ENCODE data around the gene OR1F1.

Gene OR1F1

DNA sequence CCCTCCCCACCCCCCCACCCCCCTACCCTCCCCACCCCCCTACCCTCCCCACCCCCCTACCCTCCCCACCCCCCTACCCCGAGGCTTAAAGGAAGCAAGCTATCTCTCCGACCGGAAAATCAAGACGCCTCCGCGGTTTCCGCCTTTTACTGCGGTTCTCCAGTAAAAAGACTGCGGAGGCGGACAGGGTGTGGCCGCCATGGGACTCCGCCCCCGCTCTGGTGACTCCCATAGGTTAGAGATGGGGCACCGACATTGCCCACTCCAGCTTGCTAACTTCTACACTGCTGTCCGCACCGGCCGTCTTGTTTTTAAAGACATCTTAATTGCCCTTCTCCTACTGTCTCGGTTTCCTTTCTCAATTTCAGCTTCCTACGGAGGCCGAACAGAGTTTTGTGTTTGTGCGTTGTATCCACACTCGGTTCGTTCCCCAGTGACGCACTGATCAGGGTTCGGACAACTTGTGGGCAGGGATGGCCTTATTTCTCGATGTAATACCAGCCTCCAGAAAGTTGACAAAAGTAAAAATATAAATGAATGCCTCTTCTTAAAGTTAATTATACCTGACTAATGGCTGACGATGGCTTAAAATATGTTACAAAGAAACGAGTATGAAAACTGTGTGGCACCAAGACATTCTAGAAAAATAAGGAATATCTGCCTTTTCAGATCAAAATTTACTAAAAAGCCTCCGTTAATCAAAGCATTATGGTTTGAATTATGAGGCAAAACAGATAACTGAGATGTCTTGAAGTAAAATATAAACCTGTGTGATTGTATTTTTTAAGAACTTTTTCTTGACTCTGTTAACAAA, 48.1 kb downstream of the OR1F1 start:
- peaks cover 17 to 23% of the 10 kb centered on the region in 2 donors for H3K36me3 ChIP-seq (ENCODE audit: control insufficient read depth in 2 of 2, insufficient read depth in 2 of 2, low read length in 2 of 2)
- H3K27me3 ChIP-seq (ENCODE audit: control insufficient read depth in 1 of 2, insufficient read depth in 2 of 2, low read length in 2 of 2), result no peaks in the 10 kb centered on the region
- no peaks in the 10 kb centered on the region for H3K9me3 ChIP-seq (ENCODE audit: control insufficient read depth in 2 of 2, low read length in 2 of 2)
- no peak overlapping the region for H3K9ac ChIP-seq (ENCODE audit: low read length in 2 of 2)
- peaks cover 13% of the 10 kb centered on the region for H3K4me1 ChIP-seq (ENCODE audit: control insufficient read depth, insufficient read depth, low read length)
- no peak overlapping the region for H3K27ac ChIP-seq (ENCODE audit: low read length)
- H3K4me3 ChIP-seq (ENCODE audit: low read length in 2 of 2), result no peak overlapping the region

GRCh38 chr16:3241761-3242160, 53.8 kb downstream of the OR1F1 start:
- Histone ChIP-seq H3K27ac (ENCODE audit: low read length) (no peak overlapping the region), H3K4me1 (ENCODE audit: control insufficient read depth, insufficient read depth, low read length) (no peaks in the 10 kb centered on the region), H3K36me3 (ENCODE audit: control insufficient read depth in 2 of 2, insufficient read depth in 2 of 2, low read length in 2 of 2) (no peaks in the 10 kb centered on the region), H3K9me3 (ENCODE audit: control insufficient read depth in 2 of 2, low read length in 2 of 2) (no peaks in the 10 kb centered on the region), H3K4me3 (ENCODE audit: low read length in 2 of 2) (no peak overlapping the region), H3K27me3 (ENCODE audit: control insufficient read depth in 1 of 2, insufficient read depth in 2 of 2, low read length in 2 of 2) (peaks cover 0 to 4% of the 10 kb centered on the region in 2 donors), H3K9ac (ENCODE audit: low read length in 2 of 2) (no peak overlapping the region)

DNA sequence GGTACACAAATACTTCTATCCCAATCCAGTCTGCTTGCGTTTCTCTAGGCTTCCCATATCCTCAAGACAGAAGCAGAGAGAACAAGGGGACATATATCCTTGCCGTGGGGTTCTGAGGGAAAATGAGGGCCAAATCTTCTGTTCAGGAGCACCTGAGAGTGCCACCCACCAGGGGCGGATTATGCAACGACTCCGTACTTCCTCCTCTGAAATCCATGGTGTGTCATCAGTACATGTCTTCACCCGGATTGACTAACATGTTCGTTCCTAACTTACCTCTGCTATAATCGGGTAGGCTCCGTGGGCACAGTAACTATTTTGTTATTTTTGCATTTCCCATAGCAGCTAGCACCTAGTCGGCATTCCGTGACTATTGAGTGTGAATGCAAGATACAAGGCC, 54.7 kb downstream of the OR1F1 start:
- Histone ChIP-seq H3K4me3 (ENCODE audit: low read length in 2 of 2) (no peak overlapping the region), H3K9ac (ENCODE audit: low read length in 2 of 2) (no peak overlapping the region)

GRCh38 chr16:3243882-3244281, 55.9 kb downstream of the OR1F1 start:
- Histone ChIP-seq H3K4me1 (ENCODE audit: control insufficient read depth, insufficient read depth, low read length) (no peaks in the 10 kb centered on the region), H3K9me3 (ENCODE audit: control insufficient read depth in 2 of 2, low read length in 2 of 2) (no peaks in the 10 kb centered on the region), H3K4me3 (ENCODE audit: low read length in 2 of 2) (no peak overlapping the region), H3K9ac (ENCODE audit: low read length in 2 of 2) (no peak overlapping the region), H3K27ac (ENCODE audit: low read length) (no peak overlapping the region), H3K27me3 (ENCODE audit: control insufficient read depth in 1 of 2, insufficient read depth in 2 of 2, low read length in 2 of 2) (peaks cover 0 to 4% of the 10 kb centered on the region in 2 donors), H3K36me3 (ENCODE audit: control insufficient read depth in 2 of 2, insufficient read depth in 2 of 2, low read length in 2 of 2) (no peaks in the 10 kb centered on the region)

More for the DNA sequence above, 54.7 kb downstream of the OR1F1 start:
- Histone ChIP-seq H3K9me3 (ENCODE audit: control insufficient read depth in 2 of 2, low read length in 2 of 2) (no peaks in the 10 kb centered on the region), H3K4me1 (ENCODE audit: control insufficient read depth, insufficient read depth, low read length) (no peaks in the 10 kb centered on the region), H3K27ac (ENCODE audit: low read length) (no peak overlapping the region), H3K27me3 (ENCODE audit: control insufficient read depth in 1 of 2, insufficient read depth in 2 of 2, low read length in 2 of 2) (peaks cover 0 to 4% of the 10 kb centered on the region in 2 donors), H3K36me3 (ENCODE audit: control insufficient read depth in 2 of 2, insufficient read depth in 2 of 2, low read length in 2 of 2) (no peaks in the 10 kb centered on the region)

DNA sequence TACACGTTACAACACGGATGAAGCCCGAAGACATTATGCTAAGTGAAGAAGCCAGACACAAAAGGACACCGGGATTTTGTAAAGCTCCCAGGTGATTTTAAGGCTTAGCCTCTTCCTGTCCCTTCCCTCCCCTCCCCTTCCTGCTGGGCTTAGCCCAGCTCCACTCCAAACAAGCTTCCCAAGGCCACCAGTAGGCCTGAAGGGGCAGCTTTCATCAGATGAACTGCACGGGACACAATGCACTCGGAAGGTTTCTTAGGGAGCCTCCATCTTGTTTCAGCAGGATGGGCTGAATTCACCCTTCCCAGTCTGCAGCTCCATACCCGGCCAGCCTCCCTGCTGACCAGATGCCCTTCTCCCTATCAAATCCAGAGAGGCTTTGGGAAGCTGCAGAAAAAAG, 58.0 kb downstream of the OR1F1 start:
- Histone ChIP-seq H3K27ac (ENCODE audit: low read length) (no peak overlapping the region), H3K9me3 (ENCODE audit: control insufficient read depth in 2 of 2, low read length in 2 of 2) (no peaks in the 10 kb centered on the region), H3K27me3 (ENCODE audit: control insufficient read depth in 1 of 2, insufficient read depth in 2 of 2, low read length in 2 of 2) (peaks cover 0 to 4% of the 10 kb centered on the region in 2 donors), H3K4me3 (ENCODE audit: low read length in 2 of 2) (no peak overlapping the region), H3K9ac (ENCODE audit: low read length in 2 of 2) (no peak overlapping the region), H3K36me3 (ENCODE audit: control insufficient read depth in 2 of 2, insufficient read depth in 2 of 2, low read length in 2 of 2) (no peaks in the 10 kb centered on the region), H3K4me1 (ENCODE audit: control insufficient read depth, insufficient read depth, low read length) (no peaks in the 10 kb centered on the region)

GRCh38 chr16:3246876-3247275, 58.9 kb downstream of the OR1F1 start:
- H3K4me3 ChIP-seq (ENCODE audit: low read length in 2 of 2), result no peak overlapping the region
- H3K9me3 ChIP-seq (ENCODE audit: control insufficient read depth in 2 of 2, low read length in 2 of 2), result no peaks in the 10 kb centered on the region
- no peaks in the 10 kb centered on the region for H3K36me3 ChIP-seq (ENCODE audit: control insufficient read depth in 2 of 2, insufficient read depth in 2 of 2, low read length in 2 of 2)
- H3K9ac ChIP-seq (ENCODE audit: low read length in 2 of 2), result no peak overlapping the region
- peaks cover 0 to 4% of the 10 kb centered on the region in 2 donors for H3K27me3 ChIP-seq (ENCODE audit: control insufficient read depth in 1 of 2, insufficient read depth in 2 of 2, low read length in 2 of 2)
- no peaks in the 10 kb centered on the region for H3K4me1 ChIP-seq (ENCODE audit: control insufficient read depth, insufficient read depth, low read length)
- no peak overlapping the region for H3K27ac ChIP-seq (ENCODE audit: low read length)

- H3K4me3 ChIP-seq (ENCODE audit: low read length in 2 of 2), result no peak overlapping the region
- H3K9me3 ChIP-seq (ENCODE audit: control insufficient read depth in 2 of 2, low read length in 2 of 2), result no peaks in the 10 kb centered on the region
- H3K4me1 ChIP-seq (ENCODE audit: control insufficient read depth, insufficient read depth, low read length), result no peaks in the 10 kb centered on the region
- H3K27me3 ChIP-seq (ENCODE audit: control insufficient read depth in 1 of 2, insufficient read depth in 2 of 2, low read length in 2 of 2), result peaks cover 0 to 4% of the 10 kb centered on the region in 2 donors
- no peak overlapping the region for H3K27ac ChIP-seq (ENCODE audit: low read length)
- H3K36me3 ChIP-seq (ENCODE audit: control insufficient read depth in 2 of 2, insufficient read depth in 2 of 2, low read length in 2 of 2), result no peaks in the 10 kb centered on the region
- no peak overlapping the region for H3K9ac ChIP-seq (ENCODE audit: low read length in 2 of 2)
Observed at GRCh38 chr16:3248596-3248995, 60.6 kb downstream of the OR1F1 start.

- Histone ChIP-seq H3K9ac (ENCODE audit: low read length in 2 of 2) (no peak overlapping the region), H3K9me3 (ENCODE audit: control insufficient read depth in 2 of 2, low read length in 2 of 2) (no peaks in the 10 kb centered on the region), H3K4me3 (ENCODE audit: low read length in 2 of 2) (no peak overlapping the region), H3K27me3 (ENCODE audit: control insufficient read depth in 1 of 2, insufficient read depth in 2 of 2, low read length in 2 of 2) (peaks cover 0 to 2% of the 10 kb centered on the region in 2 donors), H3K27ac (ENCODE audit: low read length) (no peak overlapping the region), H3K4me1 (ENCODE audit: control insufficient read depth, insufficient read depth, low read length) (no peaks in the 10 kb centered on the region), H3K36me3 (ENCODE audit: control insufficient read depth in 2 of 2, insufficient read depth in 2 of 2, low read length in 2 of 2) (no peaks in the 10 kb centered on the region)
Observed at GRCh38 chr16:3249020-3249419, 61.0 kb downstream of the OR1F1 start.

DNA sequence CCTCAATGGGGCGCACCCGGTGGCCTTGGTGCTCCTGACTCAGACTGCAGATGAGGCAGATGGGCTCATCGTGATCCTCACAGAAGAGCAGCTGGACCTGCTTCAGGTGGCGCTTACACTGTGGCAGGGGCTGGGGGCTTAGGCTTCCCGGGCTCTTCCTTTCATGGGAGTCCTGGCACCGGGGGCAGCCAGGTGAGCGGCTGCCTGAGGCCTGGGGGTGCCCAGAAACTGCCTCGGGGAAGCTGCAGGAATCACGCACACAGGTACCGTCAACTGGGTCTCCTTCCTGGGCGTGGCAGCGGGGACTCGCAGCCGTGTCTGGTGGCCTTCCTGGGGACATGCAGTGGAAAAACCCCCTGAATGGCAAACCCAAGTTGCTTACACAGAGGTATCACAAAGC, 61.4 kb downstream of the OR1F1 start:
- no peak overlapping the region for H3K27ac ChIP-seq (ENCODE audit: low read length)

GRCh38 chr16:3252967-3253366, 65.0 kb downstream of the OR1F1 start:
- Histone ChIP-seq H3K4me3 (ENCODE audit: low read length in 2 of 2) (no peak overlapping the region), H3K27ac (ENCODE audit: low read length) (no peak overlapping the region), H3K27me3 (ENCODE audit: control insufficient read depth in 1 of 2, insufficient read depth in 2 of 2, low read length in 2 of 2) (peaks cover 0 to 7% of the 10 kb centered on the region in 2 donors), H3K36me3 (ENCODE audit: control insufficient read depth in 2 of 2, insufficient read depth in 2 of 2, low read length in 2 of 2) (no peaks in the 10 kb centered on the region), H3K9ac (ENCODE audit: low read length in 2 of 2) (no peak overlapping the region), H3K9me3 (ENCODE audit: control insufficient read depth in 2 of 2, low read length in 2 of 2) (no peaks in the 10 kb centered on the region), H3K4me1 (ENCODE audit: control insufficient read depth, insufficient read depth, low read length) (no peaks in the 10 kb centered on the region)

More for the DNA sequence above, 61.4 kb downstream of the OR1F1 start:
- no peaks in the 10 kb centered on the region for H3K4me1 ChIP-seq (ENCODE audit: control insufficient read depth, insufficient read depth, low read length)
- H3K27me3 ChIP-seq (ENCODE audit: control insufficient read depth in 1 of 2, insufficient read depth in 2 of 2, low read length in 2 of 2), result no peaks in the 10 kb centered on the region
- no peaks in the 10 kb centered on the region for H3K36me3 ChIP-seq (ENCODE audit: control insufficient read depth in 2 of 2, insufficient read depth in 2 of 2, low read length in 2 of 2)
- H3K9ac ChIP-seq (ENCODE audit: low read length in 2 of 2), result no peak overlapping the region
- no peaks in the 10 kb centered on the region for H3K9me3 ChIP-seq (ENCODE audit: control insufficient read depth in 2 of 2, low read length in 2 of 2)
- no peak overlapping the region for H3K4me3 ChIP-seq (ENCODE audit: low read length in 2 of 2)

- Histone ChIP-seq H3K4me1 (ENCODE audit: control insufficient read depth, insufficient read depth, low read length) (no peaks in the 10 kb centered on the region), H3K36me3 (ENCODE audit: control insufficient read depth in 2 of 2, insufficient read depth in 2 of 2, low read length in 2 of 2) (no peaks in the 10 kb centered on the region), H3K27me3 (ENCODE audit: control insufficient read depth in 1 of 2, insufficient read depth in 2 of 2, low read length in 2 of 2) (peaks cover 0 to 9% of the 10 kb centered on the region in 2 donors), H3K9me3 (ENCODE audit: control insufficient read depth in 2 of 2, low read length in 2 of 2) (no peaks in the 10 kb centered on the region), H3K27ac (ENCODE audit: low read length) (no peak overlapping the region), H3K4me3 (ENCODE audit: low read length in 2 of 2) (no peak overlapping the region), H3K9ac (ENCODE audit: low read length in 2 of 2) (no peak overlapping the region)
Observed at GRCh38 chr16:3254309-3254708, 66.3 kb downstream of the OR1F1 start.
